Transverse colon (tissue), 4 donors: ENCODE measurements around the gene SNCG.
"Not testable (repeated sequence)": the region's sequence is repeated elsewhere in the genome, so short reads cannot be mapped to it uniquely, and the experiment has no call there.

ENCODE experiments used
- EP300 ChIP-seq: sonication (generic); formaldehyde crosslinking; IDR thresholded peaks from one replicate; pipeline ENCODE4 v1.6.1; 2017; ENCODE audit warnings: antibody characterized with exemption, low read depth
- POLR2A ChIP-seq: fragments of 450-650 bp; IDR thresholded peaks from one replicate; pipeline ENCODE4 v1.6.1; 2016; ENCODE audit warnings: antibody characterized with exemption, mild to moderate bottlenecking, moderate library complexity
- POLR2AphosphoS5 ChIP-seq, 3 donors: sonication (generic); formaldehyde crosslinking; IDR thresholded peaks; one replicate each; pipeline ENCODE4 v1.6.1; 2016; ENCODE audit warnings: antibody characterized with exemption in 3 of 3
- TF ChIP-seq, protein P1 (sequence below), 5 experiments: fragments of 200-600 bp in 3 of 5; fragments of 450-650 bp in 2 of 5; sonication (generic) in 3 of 5; IDR thresholded peaks; 1 replicate in 2 of 5; 2 replicates in 3 of 5; pipeline ENCODE4 v1.5.1; 2016 to 2017; ENCODE audit warnings: antibody characterized with exemption in 5 of 5, inconsistent platforms in 3 of 5, mild to moderate bottlenecking in 2 of 5, moderate library complexity in 1 of 5

GRCh38 chr10:86978457-86978856 is 20.1 kb downstream of the SNCG start:
- not testable (repeated sequence) for TF ChIP-seq POLR2A; EP300; POLR2AphosphoS5 (IDR thresholded peaks at IDR 0.05)
- TF ChIP-seq, protein P1, sequence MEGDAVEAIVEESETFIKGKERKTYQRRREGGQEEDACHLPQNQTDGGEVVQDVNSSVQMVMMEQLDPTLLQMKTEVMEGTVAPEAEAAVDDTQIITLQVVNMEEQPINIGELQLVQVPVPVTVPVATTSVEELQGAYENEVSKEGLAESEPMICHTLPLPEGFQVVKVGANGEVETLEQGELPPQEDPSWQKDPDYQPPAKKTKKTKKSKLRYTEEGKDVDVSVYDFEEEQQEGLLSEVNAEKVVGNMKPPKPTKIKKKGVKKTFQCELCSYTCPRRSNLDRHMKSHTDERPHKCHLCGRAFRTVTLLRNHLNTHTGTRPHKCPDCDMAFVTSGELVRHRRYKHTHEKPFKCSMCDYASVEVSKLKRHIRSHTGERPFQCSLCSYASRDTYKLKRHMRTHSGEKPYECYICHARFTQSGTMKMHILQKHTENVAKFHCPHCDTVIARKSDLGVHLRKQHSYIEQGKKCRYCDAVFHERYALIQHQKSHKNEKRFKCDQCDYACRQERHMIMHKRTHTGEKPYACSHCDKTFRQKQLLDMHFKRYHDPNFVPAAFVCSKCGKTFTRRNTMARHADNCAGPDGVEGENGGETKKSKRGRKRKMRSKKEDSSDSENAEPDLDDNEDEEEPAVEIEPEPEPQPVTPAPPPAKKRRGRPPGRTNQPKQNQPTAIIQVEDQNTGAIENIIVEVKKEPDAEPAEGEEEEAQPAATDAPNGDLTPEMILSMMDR (IDR thresholded peaks at IDR 0.05) = not testable (repeated sequence)
